ENCODE measurements around the gene OSBPL10.
A peak's percentile ranks its signal among the peaks of the same experiment; 100 is the strongest.
"Not testable (repeated sequence)": the region's sequence is repeated elsewhere in the genome, so short reads cannot be mapped to it uniquely, and the experiment has no call there.

OSBPL10 gene

GRCh38 chr3:31725568-31725967, 255.5 kb downstream of the OSBPL10 start:
- DNase-seq = no peak

DNA sequence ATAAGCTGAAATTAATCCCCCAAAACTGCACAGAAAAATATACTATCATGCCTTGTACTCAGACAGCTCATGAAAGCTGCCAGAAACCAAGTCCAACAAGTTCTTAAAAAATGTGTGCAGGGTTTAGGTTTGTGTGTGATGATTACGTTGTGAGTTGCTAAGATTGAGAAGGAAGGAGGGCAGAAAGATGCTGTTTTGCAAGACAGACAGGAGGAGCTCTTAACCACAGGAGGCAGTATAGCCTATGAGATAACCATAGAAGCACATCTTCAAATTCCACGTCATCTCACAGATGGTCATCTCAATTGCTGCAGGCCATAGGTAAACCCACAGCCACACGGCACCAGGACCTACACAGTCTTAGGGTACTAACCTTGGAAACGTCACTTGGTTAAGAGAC, 256.4 kb downstream of the OSBPL10 start:
- peak; percentile 4 for DNase-seq

DNA sequence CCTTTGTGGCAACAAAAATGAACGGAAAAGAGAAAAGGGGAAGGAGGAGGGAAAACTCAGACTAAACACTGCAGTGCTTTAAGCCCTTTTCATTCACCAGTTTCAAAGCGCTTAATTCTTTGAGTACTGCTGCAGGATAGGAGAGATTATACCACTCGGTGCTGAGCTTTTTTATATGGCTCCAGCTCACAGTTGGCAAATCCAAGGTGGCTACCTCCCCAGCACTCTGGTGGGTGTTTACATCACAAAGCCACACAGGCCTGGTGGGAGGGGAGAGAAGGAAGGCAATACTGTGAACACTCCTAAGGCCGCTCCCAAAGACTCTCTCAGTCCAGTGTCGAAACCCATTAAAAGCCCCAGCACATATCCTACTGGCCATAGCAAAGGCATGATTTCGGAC, 256.9 kb downstream of the OSBPL10 start:
- DNase-seq = no peak

DNA sequence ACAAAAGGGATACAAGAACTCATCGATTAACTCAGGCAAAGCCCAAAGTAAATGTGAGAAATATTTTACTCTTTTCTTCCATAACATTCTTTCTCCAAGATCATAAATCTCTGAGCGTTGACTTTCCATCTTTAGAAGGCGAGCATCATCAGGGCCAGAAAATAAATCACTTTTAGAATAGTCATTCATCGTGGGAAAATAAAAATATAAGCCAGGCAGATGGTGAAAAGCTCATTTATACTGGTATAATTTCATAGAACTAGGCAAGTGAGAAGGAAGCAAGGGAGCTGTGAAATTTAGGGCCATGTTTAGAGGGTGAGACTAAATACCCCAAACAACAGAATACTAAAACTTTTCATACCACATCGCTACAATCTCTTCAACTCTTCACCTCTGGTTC, 257.4 kb downstream of the OSBPL10 start:
- DNase-seq = no peak

GRCh38 chr3:31721676-31722075, 259.4 kb downstream of the OSBPL10 start:
- no peak for DNase-seq

- no peak for DNase-seq
These were observed 266.4 kb downstream of the OSBPL10 start for GRCh38 chr3:31714495-31715280.

- DNase-seq = no peak
These were observed 267.2 kb downstream of the OSBPL10 start for GRCh38 chr3:31713816-31714215.

DNA sequence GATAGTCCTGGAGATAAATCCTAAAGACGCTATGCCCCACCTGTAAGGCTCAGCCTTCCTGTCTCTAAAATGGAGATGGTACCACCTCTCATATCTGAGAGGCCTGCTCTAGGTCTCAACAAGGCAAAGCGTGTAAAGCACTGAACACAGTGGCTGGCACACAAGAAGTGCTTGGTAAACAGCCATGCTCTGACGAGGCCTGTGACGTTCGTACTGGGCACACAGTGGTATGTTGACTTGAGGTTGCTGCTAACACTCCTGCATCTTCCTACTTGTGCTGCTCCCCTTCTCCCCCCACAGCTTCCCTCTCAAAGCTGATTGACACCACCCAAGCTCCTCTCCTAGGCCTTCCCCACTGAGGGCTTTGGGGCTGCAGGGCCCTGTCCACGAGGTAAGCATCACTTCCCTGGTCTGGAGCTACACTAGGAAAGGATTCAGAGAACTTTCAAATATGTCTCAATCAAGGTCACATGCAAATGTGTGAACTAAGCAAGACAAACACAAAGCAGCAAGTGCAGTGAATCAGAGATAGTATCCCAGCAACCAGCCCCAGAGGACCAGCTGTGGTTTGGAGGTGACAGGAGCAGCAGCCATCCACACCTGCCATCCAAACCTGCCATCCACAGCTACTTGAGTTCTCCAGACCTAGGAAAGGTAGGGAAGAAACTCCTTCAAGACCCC, 270.8 kb downstream of the OSBPL10 start:
- DNase-seq = peak; percentile 74

DNA sequence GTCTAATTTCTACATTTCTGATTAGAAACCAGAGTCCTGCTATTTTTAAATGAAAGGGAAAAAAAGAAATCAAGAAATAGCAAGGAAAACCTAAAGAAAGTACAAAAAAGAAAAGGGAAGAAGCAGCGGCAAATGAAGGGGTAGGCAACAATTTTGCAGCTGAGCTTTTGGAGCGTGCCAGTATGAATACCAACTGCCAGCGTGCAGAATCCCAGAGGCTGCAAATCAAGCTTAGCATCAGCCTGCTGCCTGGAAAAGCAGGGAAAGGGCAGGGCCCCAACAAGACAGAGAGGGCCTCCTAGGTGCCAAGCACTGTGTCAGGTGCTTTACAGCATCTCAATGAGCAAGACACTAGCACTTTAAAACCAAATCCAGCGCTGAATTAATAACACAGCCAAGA, 271.5 kb downstream of the OSBPL10 start:
- no peak for DNase-seq

- DNase-seq = no peak
These were observed 272.1 kb downstream of the OSBPL10 start for GRCh38 chr3:31709005-31709404.

DNA sequence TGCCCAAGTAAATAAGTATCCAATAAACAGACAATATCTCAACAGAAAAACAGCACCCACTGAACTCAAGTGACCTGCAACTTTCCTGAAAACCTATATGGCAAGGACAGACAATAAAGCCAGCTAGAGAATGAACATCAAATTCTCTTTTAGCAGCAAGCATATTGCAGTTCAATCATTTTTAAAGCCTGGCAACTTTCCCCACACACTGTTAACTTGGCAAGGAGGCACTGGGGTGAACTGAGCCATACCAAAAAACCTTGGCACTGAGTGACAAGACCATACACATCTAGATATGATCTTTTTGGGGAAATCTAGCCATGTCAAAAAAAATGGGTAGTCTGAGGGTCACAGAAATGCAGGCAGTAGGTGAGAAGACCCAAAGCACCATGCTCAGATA, 273.8 kb downstream of the OSBPL10 start:
- no peak for DNase-seq

DNA sequence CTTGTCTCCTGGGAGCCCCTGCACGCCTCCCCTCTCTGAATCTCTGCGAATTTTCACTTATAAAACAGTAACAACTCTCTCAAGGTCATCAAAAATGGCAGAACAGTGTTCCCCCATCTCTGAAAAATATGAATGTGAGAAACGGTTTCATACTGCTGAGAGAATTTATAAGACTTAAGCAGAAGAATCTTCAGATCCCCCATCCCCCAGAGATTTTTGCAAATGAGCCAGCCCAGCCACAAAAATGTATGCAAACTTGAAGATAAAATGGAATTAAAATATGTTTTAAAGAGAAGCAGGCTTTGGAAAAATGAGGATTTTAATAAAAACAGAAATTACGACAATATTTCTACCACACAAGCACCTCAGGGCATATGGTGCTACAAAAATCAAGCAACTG, 275.3 kb downstream of the OSBPL10 start:
- DNase-seq = no peak

DNA sequence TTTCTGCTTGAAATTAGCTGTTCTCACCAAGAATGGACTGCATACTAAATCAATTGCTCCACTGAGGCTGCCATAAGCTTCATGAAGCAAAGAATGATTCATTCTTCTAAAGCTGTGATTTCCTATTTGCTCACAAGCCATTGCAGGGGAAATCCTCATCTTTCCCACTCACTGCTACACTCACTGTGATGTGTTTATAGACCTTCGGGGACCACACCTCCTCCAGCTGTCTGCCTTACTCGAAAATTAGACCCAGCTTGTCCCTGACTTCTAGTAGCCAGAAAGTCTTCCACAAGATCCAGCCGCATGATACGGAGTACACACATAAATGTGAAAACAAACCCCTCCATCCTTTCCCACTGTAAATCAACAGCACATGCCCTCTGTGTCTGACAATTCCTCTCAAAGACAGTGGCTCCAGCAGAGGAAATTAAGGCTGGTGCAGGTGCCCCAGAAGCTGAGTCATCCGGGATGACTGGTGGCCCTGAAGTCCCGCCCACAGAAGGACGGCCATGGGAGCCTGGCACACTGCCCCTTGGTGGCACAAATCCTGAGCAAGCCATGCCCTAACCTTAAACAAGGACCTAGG, 276.4 kb downstream of the OSBPL10 start:
- peak; percentile 81 for DNase-seq

DNA sequence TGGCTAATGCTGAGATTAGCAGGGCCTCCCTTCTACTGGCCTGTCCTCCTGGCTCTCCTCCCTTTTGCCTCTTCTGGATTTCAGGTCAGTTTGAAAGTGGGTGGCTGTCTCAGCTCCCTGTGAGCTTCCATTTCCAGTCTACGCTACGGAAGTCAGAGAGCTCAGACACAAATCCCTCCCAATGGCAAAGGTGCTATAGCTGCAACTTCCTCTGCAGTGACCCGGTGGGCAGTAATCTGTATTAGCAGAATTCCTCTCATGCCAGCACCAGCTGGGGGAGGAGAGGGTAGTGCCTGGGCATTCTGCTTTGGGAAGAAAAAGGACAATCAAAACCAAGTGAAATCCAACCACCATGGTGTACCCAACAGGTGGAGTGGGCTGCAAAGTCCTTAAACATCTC, 276.9 kb downstream of the OSBPL10 start:
- no peak for DNase-seq

DNA sequence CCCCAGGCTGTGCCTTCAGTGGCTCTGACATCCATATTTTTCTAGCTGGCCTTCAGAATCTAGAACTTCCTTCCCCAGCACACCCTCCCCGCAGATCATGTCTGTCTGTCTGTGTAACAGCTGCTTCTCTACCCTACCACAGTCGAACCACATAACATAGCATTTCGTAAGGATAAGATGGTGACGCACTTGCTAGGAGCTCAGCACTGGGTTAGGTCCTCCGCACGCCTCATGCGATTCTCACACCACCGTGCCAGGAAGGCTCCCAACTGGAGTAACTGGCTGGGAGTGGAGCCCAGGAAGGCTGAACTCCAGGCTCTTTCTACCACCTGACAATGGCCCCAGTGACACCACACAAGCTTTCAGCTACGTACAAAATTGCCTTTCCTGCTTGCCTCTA, 279.8 kb downstream of the OSBPL10 start:
- DNase-seq = no peak

- peak; percentile 70 for DNase-seq
These were observed 281.6 kb downstream of the OSBPL10 start for GRCh38 chr3:31699309-31699953.

DNA sequence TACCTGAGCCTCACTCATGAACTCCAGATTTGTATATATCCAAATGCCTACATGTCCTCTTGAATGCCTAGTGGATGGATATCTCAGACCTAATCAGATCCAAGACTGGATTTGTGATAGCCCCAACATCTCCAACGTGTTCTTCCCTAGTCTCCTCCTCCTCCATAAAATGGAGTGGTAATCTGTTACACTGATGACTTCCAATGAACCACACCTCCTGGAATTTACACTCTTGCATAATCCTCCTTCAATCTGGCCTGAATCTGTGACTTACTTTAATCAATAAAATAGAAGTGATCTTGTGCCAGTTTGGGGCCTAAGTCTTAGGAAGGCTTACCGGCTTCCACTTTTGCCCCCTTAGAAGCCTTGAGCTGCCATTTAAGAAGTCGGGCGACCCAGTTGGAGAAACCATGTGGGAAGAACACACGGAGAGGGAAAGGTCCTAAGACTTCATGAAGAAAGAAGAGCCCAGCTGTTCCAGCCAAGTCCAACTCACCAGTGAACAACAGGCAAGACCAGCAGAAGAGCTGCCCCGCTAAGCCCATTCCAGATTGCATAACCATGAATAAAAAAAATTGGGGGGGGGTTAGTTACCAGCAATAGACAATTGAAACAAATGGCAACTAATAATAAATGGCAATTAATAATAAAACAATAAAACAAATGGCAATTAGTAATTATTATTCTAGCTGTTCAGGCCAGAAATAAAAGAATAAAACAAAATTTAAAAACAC, 284.1 kb downstream of the OSBPL10 start:
- no peak for DNase-seq

- no peak for DNase-seq
These were observed 285.1 kb downstream of the OSBPL10 start for GRCh38 chr3:31696009-31696297.

DNA sequence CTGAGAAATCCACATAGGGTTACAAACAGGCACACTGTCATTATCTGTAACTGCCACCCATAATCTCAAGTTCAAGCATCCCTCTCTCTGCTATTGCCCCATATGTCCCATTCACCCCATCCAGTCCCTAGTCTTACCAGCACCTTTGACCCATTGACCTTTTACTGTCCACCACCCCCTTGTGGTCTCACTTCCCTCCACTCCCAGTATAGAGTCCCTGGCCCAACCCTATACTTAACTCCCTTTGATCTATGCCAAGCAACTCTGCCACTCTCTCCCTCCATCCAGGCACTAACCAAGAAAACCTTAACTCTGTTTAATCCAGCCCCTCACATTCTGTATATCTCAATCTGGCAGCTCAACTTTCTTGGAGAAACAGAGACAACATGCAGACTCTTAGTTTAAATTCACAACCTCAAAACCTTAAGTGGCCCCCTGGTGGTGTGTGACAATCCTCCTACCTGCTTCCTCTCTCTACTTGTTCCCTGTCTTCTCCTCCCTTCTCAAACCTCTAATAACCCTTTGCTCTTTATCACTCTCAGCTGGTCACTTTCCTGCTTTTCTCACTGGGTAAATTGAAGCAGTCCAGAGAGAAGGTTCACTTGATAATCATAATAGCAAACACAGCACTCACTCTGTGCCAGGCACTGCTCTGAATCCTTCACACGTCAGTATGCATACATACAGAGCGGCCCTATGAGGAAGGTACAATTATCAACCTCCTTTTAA, 285.6 kb downstream of the OSBPL10 start:
- DNase-seq = no peak

DNA sequence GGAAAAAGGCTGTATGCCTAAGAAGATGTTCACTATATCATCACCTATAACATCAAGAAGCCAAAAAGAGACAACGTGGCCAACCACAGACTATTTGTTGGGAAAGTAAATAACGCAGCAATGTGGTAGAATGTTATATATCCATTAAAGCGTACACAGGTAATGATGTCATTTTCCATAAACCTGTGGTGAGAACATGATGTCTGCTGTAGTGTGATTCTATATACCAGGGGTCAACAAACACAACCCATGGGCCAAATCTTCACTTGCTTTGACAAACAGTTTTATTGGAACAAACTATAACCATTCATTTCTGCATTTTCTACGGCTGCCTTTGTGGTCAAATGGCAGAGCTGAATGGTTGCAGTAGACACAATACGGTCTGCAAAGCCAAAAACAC, 287.7 kb downstream of the OSBPL10 start:
- no peak for DNase-seq

DNA sequence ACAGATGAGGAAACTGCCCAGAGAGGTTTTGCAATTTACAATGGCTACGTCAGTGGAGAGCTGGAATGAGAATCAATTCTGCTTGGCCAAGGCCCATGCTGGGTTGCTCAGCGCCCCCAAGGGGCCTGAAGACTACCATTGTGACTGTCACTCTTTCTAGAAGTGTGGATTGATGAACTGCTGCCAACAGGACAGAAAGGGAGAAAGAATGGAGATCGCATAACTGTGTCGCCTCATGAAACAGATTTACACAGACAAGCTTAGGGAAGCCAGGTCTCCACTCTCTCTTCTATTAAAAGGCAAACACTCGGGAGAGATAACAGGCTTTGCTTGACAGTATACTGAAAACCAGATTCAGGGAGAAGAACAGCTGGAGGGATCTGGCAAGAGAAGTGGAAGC, 288.3 kb downstream of the OSBPL10 start:
- no peak for DNase-seq

DNA sequence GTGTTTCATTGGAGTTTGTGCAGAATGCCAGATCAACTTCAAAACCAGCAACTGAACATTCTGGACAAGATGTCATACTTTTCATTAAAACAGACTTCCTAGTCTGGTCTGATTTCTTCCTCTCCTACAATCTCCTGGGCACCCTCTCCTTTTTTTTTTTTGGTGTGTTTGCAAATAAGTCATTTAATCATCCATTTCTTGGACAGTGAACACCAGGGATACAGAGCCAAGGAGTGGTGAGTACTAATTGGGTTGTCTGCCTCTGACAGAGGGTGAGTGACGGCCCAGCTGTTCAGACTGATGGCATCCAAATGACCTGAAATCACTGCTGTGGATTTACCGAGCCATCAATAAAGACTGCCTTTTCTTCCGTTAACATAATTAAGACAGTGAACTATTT, 290.3 kb downstream of the OSBPL10 start:
- DNase-seq = no peak

- not testable (repeated sequence) for DNase-seq
These were observed 291.5 kb downstream of the OSBPL10 start for GRCh38 chr3:31689523-31689922.
